Measurements from ENCODE around the gene RPSA.

- TF ChIP-seq POLR2A (IDR thresholded peaks at IDR 0.05) (no peak), CTCF (IDR thresholded peaks at IDR 0.05 in 4 of 5, conservative IDR thresholded peaks at IDR 0.05 in 1 of 5) (no peak)
Measured at GRCh38 chr3:39386318-39386717, 20.2 kb upstream of the RPSA start.

Measured in gastrocnemius medialis (tissue), 4 donors.